Heart left ventricle (tissue), 16 donors: ENCODE results near the gene WNT9A. TPM values are rescaled to one million over a fixed set of nuclear protein-coding genes. Genes with fewer than 3 reads are reported as not detected.

ENCODE experiments used
- ATAC-seq, 4 donors: fragments of 200-7000 bp; cut with Tn5 transposase; one replicate each; pipeline ENCODE4 v1.9.1; 2020 to 2022; ENCODE audit warnings: moderate library complexity in 4 of 4, mild to moderate bottlenecking in 3 of 4, moderate number of reproducible peaks in 1 of 4
- DNase-seq, 5 donors: peaks; one replicate each; pipeline ENCODE4 v3.0.0-alpha.2; 2020
- H3K27ac ChIP-seq, 12 donors: fragments of 200-600 bp; sonication (generic) in 4 of 12; one replicate each; pipeline versions ENCODE4 v1.5.0 to v1.8.0; 2016 to 2022; ENCODE audit warnings: mild to moderate bottlenecking in 2 of 12
- H3K27me3 ChIP-seq, 9 donors: fragments of 200-600 bp; sonication (generic) in 2 of 9; one replicate each; pipeline versions ENCODE4 v1.5.1 to v1.8.0; 2016 to 2022; ENCODE audit warnings: mild to moderate bottlenecking in 3 of 9
- H3K36me3 ChIP-seq, 9 donors: fragments of 200-600 bp; sonication (generic) in 2 of 9; one replicate each; pipeline versions ENCODE4 v1.5.0 to v1.8.0; 2018 to 2022; ENCODE audit warnings: mild to moderate bottlenecking in 2 of 9
- H3K4me1 ChIP-seq, 12 donors: fragments of 200-600 bp; sonication (generic) in 4 of 12; one replicate each; pipeline versions ENCODE4 v1.5.0 to v1.8.0; 2016 to 2022; ENCODE audit warnings: mild to moderate bottlenecking in 3 of 12
- H3K4me3 ChIP-seq, 12 donors: fragments of 200-600 bp; sonication (generic) in 4 of 12; one replicate each; pipeline versions ENCODE4 v1.5.0 to v1.8.0; 2017 to 2022; ENCODE audit warnings: mild to moderate bottlenecking in 9 of 12, moderate library complexity in 4 of 12
- H3K9me3 ChIP-seq, 12 donors: fragments of 200-600 bp; sonication (generic) in 4 of 12; one replicate each; pipeline versions ENCODE4 v1.5.0 to v1.8.0; 2016 to 2022; ENCODE audit warnings: mild to moderate bottlenecking in 1 of 12
- POLR2A ChIP-seq, 2 donors: fragments of 450-650 bp; IDR thresholded peaks; one replicate each; pipeline ENCODE4 v1.6.1; 2017; ENCODE audit warnings: antibody characterized with exemption in 2 of 2, mild to moderate bottlenecking in 2 of 2, moderate library complexity in 2 of 2
- WGBS, 4 donors: extraction: QIAGEN DNeasy Blood & Tissue Kit in 2 of 4; methylation state at CpG; one replicate each; pipeline versions ENCODE4 v1.1.5 to v1.1.7; 2013 to 2018; 5-methylcytosine and 5-hydroxymethylcytosine counted together
- intact Hi-C, 10 donors: fragments of 100-400 bp; cut with DNase I; formaldehyde crosslinking; loops; one replicate each; pipeline versions ENCODE4 v1.11.1 to v1.14.2; 2022
- polyA plus RNA-seq, 2 donors: library from polyadenylated mRNA; stranded (reverse); fragments of 200-250 nt; gene quantifications; one replicate each; pipeline ENCODE4 v1.2.3, GENCODE V29; 2013
- total RNA-seq, 9 donors: library from RNA; depleted of rRNA in 2 of 9; stranded (reverse); fragments of >200 nt in 2 of 9; fragmentation: NEBNext Ultra II Directional in 3 of 9; extraction: Animal tissue kit (Norgen Biotek cat#: 25700) in 3 of 9; gene quantifications; one replicate each; pipeline versions ENCODE4 v1.1.0 to v1.2.4, GENCODE V29; 2016 to 2023
- TF ChIP-seq, protein P1 (sequence below), 12 donors: fragments of 200-600 bp; sonication (generic) in 4 of 12; IDR thresholded peaks; one replicate each; pipeline versions ENCODE4 v1.5.0 to v1.8.0; 2018 to 2022; ENCODE audit warnings: antibody characterized with exemption in 12 of 12, mild to moderate bottlenecking in 5 of 12
- donor health status: ischemic (EF 13 %, LVEDD 7.1; RV severe dilation, severe dysfunction).
- donor health status: healthy with polysubstance abuse.
- donor health status: DM: no; HTN: yes; CAD: no.
- donor health status: DM: no; HTN: no; CAD: no.
- donor health status: ischemic (EF 25% LVEDD 6.9; RV normal size, moderate dysfunction).
- donor health status: ischemic (EF 25% LVEDD 5.7; RV mildly dilated, moderate dysfunction).
- donor health status: healthy.
- donor health status: DM: yes; HTN: yes; CAD: no.
- donor health status: ischemic (EF 35%, LVEDD 5.7; RV mildly dilated, moderate dysfunction).
- donor health status: nonischemic (EF 11% LVEDD 7.7; RV severe dilation, severe dysfunction).
- donor health status: DM: yes; HTN: yes; CAD: no.
- donor health status: PGD.
- donor health status: ischemic (EF 29% LVEDD 5.4; RV normal size, mild dysfunction).
- donor health status: nonischemic (EF 23%, LVEDD 6.1; RV moderate dilation, normal function).

WNT9A gene
- total and polyA plus RNA-seq, 11 donors: 0.54 to 29.8 (median 2.3) TPM

DNA sequence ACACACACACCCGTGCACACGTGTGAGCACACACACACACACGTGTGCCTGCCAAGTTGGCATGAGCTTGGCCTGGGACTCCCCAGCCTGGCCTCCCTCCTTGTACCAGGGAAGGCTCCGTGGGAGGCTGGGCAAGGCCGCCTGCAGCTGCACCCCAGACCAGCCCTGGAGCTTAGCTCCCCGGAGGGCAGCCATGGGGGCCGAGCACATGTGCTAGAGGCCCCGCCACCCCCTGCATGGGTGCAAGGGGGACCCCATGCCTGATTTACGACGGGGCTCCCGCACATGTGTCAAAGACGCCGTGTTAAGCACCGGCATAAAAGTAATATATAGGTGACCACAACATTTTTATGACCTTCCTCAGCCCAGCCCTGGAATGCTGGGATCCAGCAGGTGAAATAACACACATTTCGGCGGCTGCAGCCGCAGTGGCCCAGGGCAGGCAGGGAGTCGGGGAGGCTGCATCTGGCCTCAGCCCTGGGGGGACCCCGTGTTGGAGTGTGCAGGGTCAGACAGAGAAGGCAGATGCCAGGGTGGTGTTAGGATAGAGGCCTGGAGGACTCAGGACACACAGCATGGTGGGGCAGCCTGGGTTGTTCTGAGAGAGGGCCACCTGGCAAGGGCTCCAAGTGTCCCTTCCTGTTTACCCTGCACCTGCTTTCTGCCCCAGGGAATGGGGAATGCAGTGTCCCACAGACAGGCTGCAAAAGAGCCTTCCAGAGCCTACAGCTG, 56.3 kb downstream of the WNT9A start:
- Histone ChIP-seq H3K27ac (no peak overlapping the region), H3K4me3 (no peak overlapping the region), H3K27me3 (no peaks in the 10 kb centered on the region), H3K9me3 (no peaks in the 10 kb centered on the region), H3K4me1 (peaks cover 0 to 18% (median 9%) of the 10 kb centered on the region in 12 donors), H3K36me3 (no peaks in the 10 kb centered on the region)
- 92 to 100% (median 93%) methylated on average over 10 to 19 of the region's 19 CpGs for WGBS, 4 donors
- DNase-seq (peak in 2 of 5 donors; percentile 10 to 37), ATAC-seq (no peak)
- TF ChIP-seq, protein P1, sequence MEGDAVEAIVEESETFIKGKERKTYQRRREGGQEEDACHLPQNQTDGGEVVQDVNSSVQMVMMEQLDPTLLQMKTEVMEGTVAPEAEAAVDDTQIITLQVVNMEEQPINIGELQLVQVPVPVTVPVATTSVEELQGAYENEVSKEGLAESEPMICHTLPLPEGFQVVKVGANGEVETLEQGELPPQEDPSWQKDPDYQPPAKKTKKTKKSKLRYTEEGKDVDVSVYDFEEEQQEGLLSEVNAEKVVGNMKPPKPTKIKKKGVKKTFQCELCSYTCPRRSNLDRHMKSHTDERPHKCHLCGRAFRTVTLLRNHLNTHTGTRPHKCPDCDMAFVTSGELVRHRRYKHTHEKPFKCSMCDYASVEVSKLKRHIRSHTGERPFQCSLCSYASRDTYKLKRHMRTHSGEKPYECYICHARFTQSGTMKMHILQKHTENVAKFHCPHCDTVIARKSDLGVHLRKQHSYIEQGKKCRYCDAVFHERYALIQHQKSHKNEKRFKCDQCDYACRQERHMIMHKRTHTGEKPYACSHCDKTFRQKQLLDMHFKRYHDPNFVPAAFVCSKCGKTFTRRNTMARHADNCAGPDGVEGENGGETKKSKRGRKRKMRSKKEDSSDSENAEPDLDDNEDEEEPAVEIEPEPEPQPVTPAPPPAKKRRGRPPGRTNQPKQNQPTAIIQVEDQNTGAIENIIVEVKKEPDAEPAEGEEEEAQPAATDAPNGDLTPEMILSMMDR (IDR thresholded peaks at IDR 0.05): no peak
- no peak for TF ChIP-seq POLR2A (IDR thresholded peaks at IDR 0.05)
- intact Hi-C loops: no loop called here

DNA sequence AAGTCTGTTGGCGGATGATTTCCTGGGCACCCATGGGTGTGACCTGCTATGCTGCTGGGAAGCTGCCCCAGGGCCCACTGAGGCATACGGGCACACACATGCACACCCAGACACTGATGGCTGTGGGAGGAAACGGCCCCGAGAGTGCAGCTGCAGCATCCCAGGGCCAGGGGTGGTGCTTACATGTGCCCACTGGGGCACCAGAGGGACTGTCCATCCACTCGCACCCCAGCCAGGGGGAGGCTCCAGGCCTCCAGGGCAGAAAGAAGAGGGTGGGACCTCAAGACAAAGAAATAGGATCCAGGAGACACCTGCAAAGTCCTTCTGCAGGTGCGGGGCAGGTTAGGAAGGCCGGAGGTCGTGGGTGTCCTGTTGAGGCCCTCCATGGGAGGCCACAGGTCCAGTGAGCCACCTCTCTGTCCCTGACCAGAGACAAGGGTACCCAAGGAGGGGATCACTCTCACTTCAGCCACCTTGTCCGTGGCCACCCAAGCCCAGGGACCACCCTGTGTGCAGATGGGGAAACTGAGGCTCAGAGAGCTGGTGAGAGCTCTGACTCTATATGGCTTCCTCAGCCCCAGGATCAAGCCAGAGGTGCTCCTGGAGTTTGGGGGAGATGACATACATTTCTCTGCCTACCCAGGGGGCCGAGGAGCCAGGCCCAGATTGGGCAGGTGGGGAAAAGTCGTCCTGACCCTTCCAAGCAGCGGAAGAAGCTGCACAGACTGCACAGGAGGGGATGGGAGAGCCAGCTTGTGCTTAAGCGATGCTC, 57.1 kb downstream of the WNT9A start:
- H3K27me3 ChIP-seq: peaks cover 0 to 5% (median 0%) of the 10 kb centered on the region in 9 donors
- WGBS, 4 donors: 91 to 97% (median 95%) methylated on average over 9 to 13 of the region's 13 CpGs
- H3K4me3 ChIP-seq: no peak overlapping the region
- DNase-seq (peak in 1 of 5 donors; percentile 42), ATAC-seq (no peak)
- no peaks in the 10 kb centered on the region for H3K9me3 ChIP-seq
- H3K27ac ChIP-seq: no peak overlapping the region
- H3K36me3 ChIP-seq: no peaks in the 10 kb centered on the region
- TF ChIP-seq, protein P1 (IDR thresholded peaks at IDR 0.05): no peak
- TF ChIP-seq POLR2A (IDR thresholded peaks at IDR 0.05): no peak
- H3K4me1 ChIP-seq: peaks cover 0 to 25% (median 15%) of the 10 kb centered on the region in 12 donors
- intact Hi-C loops: no loop called here

DNA sequence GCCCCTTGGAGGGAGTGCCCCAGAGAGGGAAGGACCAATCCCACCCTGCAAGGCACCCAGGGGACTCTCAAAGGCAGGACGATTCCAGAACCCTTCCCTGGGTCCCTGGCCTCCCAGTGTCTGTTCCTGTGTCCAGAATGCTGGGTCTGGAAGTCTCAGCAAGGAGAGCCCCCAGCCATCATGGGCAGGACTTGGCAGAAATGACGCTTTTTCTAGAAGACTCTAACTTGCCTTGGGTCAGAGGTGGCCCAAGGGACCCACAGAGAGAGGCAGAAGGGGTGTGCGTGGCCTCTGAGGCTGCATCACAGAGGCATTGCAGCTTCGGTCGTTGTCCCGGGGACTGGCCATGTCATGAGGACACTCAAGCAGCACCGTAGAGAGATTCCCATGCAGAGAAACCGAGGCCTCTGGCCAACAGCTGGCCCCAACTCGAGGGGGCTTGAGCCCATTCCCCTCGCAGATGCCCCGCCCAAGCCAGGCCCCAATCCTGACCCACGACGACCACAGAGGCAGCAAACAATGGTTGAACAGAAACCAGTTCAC, 57.8 kb downstream of the WNT9A start:
- no peak overlapping the region for H3K27ac ChIP-seq
- H3K36me3 ChIP-seq: no peaks in the 10 kb centered on the region
- peak in 2 of 5 donors; percentile 18 to 33 for DNase-seq
- ATAC-seq: no peak
- H3K27me3 ChIP-seq: peaks cover 0 to 5% (median 0%) of the 10 kb centered on the region in 9 donors
- no peak overlapping the region for H3K4me3 ChIP-seq
- WGBS, 4 donors: 54 to 88% (median 87%) methylated on average over 2 to 13 of the region's 13 CpGs
- intact Hi-C loops: loop anchor here in 1 of 10 donors (2.0 kb wide), 1 partner anchor 45 kb away; no protein-coding TSS in a partner anchor
- H3K9me3 ChIP-seq: no peaks in the 10 kb centered on the region
- H3K4me1 ChIP-seq: peaks cover 0 to 32% (median 19%) of the 10 kb centered on the region in 12 donors
- TF ChIP-seq, protein P1 (IDR thresholded peaks at IDR 0.05): no peak
- no peak for TF ChIP-seq POLR2A (IDR thresholded peaks at IDR 0.05)
